Measurements from ENCODE around the gene NFKBIE.

The NFKBIE gene

GRCh38 chr6:44297063-44298038 lies 32.0 kb upstream of the NFKBIE start:
- FAIRE-seq (peak; percentile 72), DNase-seq (ENCODE audit: insufficient read length, low spot score) (no peak)

GRCh38 chr6:44294832-44295791 lies 29.8 kb upstream of the NFKBIE start:
- no peak for FAIRE-seq
- DNase-seq (ENCODE audit: insufficient read length, low spot score): no peak

- FAIRE-seq: no peak
- DNase-seq (ENCODE audit: insufficient read length, low spot score): no peak
Measured at GRCh38 chr6:44292661-44293365, 27.5 kb upstream of the NFKBIE start.

GRCh38 chr6:44291841-44292240 lies 26.5 kb upstream of the NFKBIE start:
- DNase-seq (ENCODE audit: insufficient read length, low spot score) (no peak), FAIRE-seq (no peak)

GRCh38 chr6:44289726-44290260 lies 24.4 kb upstream of the NFKBIE start:
- FAIRE-seq: peak; percentile 38
- no peak for DNase-seq (ENCODE audit: insufficient read length, low spot score)

GRCh38 chr6:44286747-44287146 lies 21.4 kb upstream of the NFKBIE start:
- no peak for DNase-seq (ENCODE audit: insufficient read length, low spot score)
- no peak for FAIRE-seq

- no peak for DNase-seq (ENCODE audit: insufficient read length, low spot score)
Measured at GRCh38 chr6:44286285-44286565, 20.9 kb upstream of the NFKBIE start.

GRCh38 chr6:44285552-44286284 lies 20.4 kb upstream of the NFKBIE start:
- FAIRE-seq: no peak
- no peak for DNase-seq (ENCODE audit: insufficient read length, low spot score)

More at GRCh38 chr6:44286285-44286565, 20.9 kb upstream of the NFKBIE start:
- no peak for FAIRE-seq

GRCh38 chr6:44284867-44285266 lies 19.5 kb upstream of the NFKBIE start:
- no peak for DNase-seq (ENCODE audit: insufficient read length, low spot score)
- FAIRE-seq: no peak

GRCh38 chr6:44284121-44284520 lies 18.8 kb upstream of the NFKBIE start:
- DNase-seq (ENCODE audit: insufficient read length, low spot score) (no peak), FAIRE-seq (no peak)

- FAIRE-seq: no peak
- peak; percentile 59 for DNase-seq (ENCODE audit: insufficient read length, low spot score)
Measured at GRCh38 chr6:44278774-44279697, 13.7 kb upstream of the NFKBIE start.

- DNase-seq (ENCODE audit: insufficient read length, low spot score) (no peak), FAIRE-seq (no peak)
Measured at GRCh38 chr6:44278315-44278714, 13.0 kb upstream of the NFKBIE start.

- no peak for FAIRE-seq
- no peak for DNase-seq (ENCODE audit: insufficient read length, low spot score)
Measured at GRCh38 chr6:44277763-44278162, 12.4 kb upstream of the NFKBIE start.

GRCh38 chr6:44276667-44277640 lies 11.6 kb upstream of the NFKBIE start:
- FAIRE-seq (no peak), DNase-seq (ENCODE audit: insufficient read length, low spot score) (no peak)

GRCh38 chr6:44275749-44276648 lies 10.6 kb upstream of the NFKBIE start:
- DNase-seq (ENCODE audit: insufficient read length, low spot score) (no peak), FAIRE-seq (no peak)

- no peak for FAIRE-seq
Measured at GRCh38 chr6:44275271-44275748, 10.0 kb upstream of the NFKBIE start.

GRCh38 chr6:44273617-44274016 lies 8.3 kb upstream of the NFKBIE start:
- FAIRE-seq (no peak), DNase-seq (ENCODE audit: insufficient read length, low spot score) (no peak)

More at GRCh38 chr6:44275271-44275748, 10.0 kb upstream of the NFKBIE start:
- DNase-seq (ENCODE audit: insufficient read length, low spot score): no peak
